OCI-M2 (cell line): ENCODE measurements around the gene CD300A.

Source experiments
- DNase-seq: peaks from one replicate; lab custom pipeline; 2025; ENCODE audit not compliant: unreplicated experiment; lab: John Stamatoyannopoulos, UW

The CD300A gene

GRCh38 chr17:74466111-74466827 lies at the start of gene CD300A:
Gene CD300A (plus strand): TSS chr17:74466634. CDS start chr17:74466704, 70 bp downstream.
- DNase-seq = no peak

GRCh38 chr17:74417178-74418045 lies 49.0 kb upstream of the CD300A start:
- DNase-seq = no peak

GRCh38 chr17:74419928-74420411 lies 46.5 kb upstream of the CD300A start:
- no peak for DNase-seq

GRCh38 chr17:74424117-74424516 lies 42.3 kb upstream of the CD300A start:
- DNase-seq = no peak

- DNase-seq = no peak
Measured at GRCh38 chr17:74424657-74425056, 41.8 kb upstream of the CD300A start.

- no peak for DNase-seq
Measured at GRCh38 chr17:74426551-74427047, 39.8 kb upstream of the CD300A start.

- no peak for DNase-seq
Measured at GRCh38 chr17:74427048-74427762, 39.2 kb upstream of the CD300A start.

GRCh38 chr17:74427763-74428153 lies 38.7 kb upstream of the CD300A start:
- no peak for DNase-seq

- DNase-seq = no peak
Measured at GRCh38 chr17:74429604-74430384, 36.6 kb upstream of the CD300A start.

GRCh38 chr17:74430385-74430705 lies 36.1 kb upstream of the CD300A start:
- no peak for DNase-seq

GRCh38 chr17:74430706-74431567 lies 35.5 kb upstream of the CD300A start:
- DNase-seq = no peak

GRCh38 chr17:74431568-74432423 lies 34.6 kb upstream of the CD300A start, which contains the start of gene GPRC5C:
Gene GPRC5C (plus strand): TSS chr17:74432088. CDS start chr17:74439777, 7,689 bp downstream.
- DNase-seq = no peak

GRCh38 chr17:74432424-74432690 lies 34.1 kb upstream of the CD300A start:
- DNase-seq = no peak

- DNase-seq = no peak
Measured at GRCh38 chr17:74432766-74433391, 33.6 kb upstream of the CD300A start.

GRCh38 chr17:74433421-74434121 lies 32.9 kb upstream of the CD300A start:
- no peak for DNase-seq

GRCh38 chr17:74435775-74436359 lies 30.6 kb upstream of the CD300A start:
- no peak for DNase-seq

GRCh38 chr17:74437702-74438101 lies 28.7 kb upstream of the CD300A start:
- no peak for DNase-seq
